ENCODE data around the gene IQGAP1. TPM values are rescaled to one million over a fixed set of nuclear protein-coding genes. Genes with fewer than 3 reads are reported as not detected.

IQGAP1 gene
- total RNA-seq, 1 experiment from 2014 or later = 72.4 TPM

DNA sequence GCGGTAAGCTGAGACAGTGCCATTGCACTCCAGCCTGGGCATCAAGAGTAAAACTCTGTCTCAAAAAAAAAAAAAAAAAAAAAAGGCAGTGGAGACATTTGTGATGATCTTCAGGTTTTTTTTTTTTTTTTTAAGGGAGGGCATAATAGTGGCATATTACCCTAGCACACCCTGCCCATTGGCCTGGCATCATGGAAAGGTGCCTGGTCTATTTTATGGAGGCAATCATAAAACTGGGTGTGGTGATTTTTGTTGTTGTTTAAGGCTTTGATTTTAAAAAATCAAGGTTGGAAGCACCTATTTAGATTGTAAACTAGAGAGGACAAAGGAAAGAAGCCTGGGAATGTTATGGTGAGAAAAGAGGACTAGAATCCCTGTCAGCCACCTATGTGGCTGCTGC, 6.0 kb downstream of the IQGAP1 start:
- Histone ChIP-seq H3K79me2 (ENCODE audit: insufficient read depth, low read length) (peaks cover 14% of the 10 kb centered on the region; the same call in 1 of the 2 replicates), H4K5ac (ENCODE audit: insufficient read length, low read depth, low read length) (no peak overlapping the region), H3K9ac (ENCODE audit: extremely low read depth, insufficient read length, low read length) (no peak overlapping the region), H2BK20ac (ENCODE audit: low read depth, low read length, poor library complexity, severe bottlenecking) (no peak overlapping the region), H3K27ac (ENCODE audit: insufficient read length, low read depth, low read length) (peak overlapping the region; percentile 29), H2BK5ac (ENCODE audit: insufficient read length, low read length) (no peak overlapping the region), H2BK12ac (ENCODE audit: insufficient read length, low read depth, low read length) (peak overlapping the region; percentile 85), H3K23me2 (ENCODE audit: insufficient read length, low read depth, low read length, poor library complexity, severe bottlenecking) (peaks cover under 1% of the 10 kb centered on the region), H3K23ac (ENCODE audit: insufficient read length, low read depth, low read length) (no peak overlapping the region), H4K8ac (replicated peaks; ENCODE audit: insufficient read length, low read depth, low read length) (no peak overlapping the region), H3K4ac (ENCODE audit: low read depth, low read length) (no peak overlapping the region), H3K9me3 (ENCODE audit: control insufficient read depth, low read depth, low read length) (no peaks in the 10 kb centered on the region), H3K4me1 (ENCODE audit: insufficient read depth, low read length) (peaks cover 9% of the 10 kb centered on the region; the same call in 1 of the 2 replicates), H4K91ac (ENCODE audit: insufficient read length, low read depth, low read length) (no peak overlapping the region), H3K18ac (ENCODE audit: insufficient read length, low read depth, low read length) (peak overlapping the region; percentile 2), H2AK5ac (ENCODE audit: insufficient read length, low read length) (no peak overlapping the region), H2BK120ac (ENCODE audit: low read depth, low read length, poor library complexity, severe bottlenecking) (no peak overlapping the region), H2AFZ (ENCODE audit: low read length) (no peak overlapping the region), H3K27me3 (ENCODE audit: insufficient read depth, low read length) (no peaks in the 10 kb centered on the region), H3K4me2 (ENCODE audit: insufficient read depth, insufficient read length, low read length) (peak overlapping the region; percentile 8), H3K14ac (ENCODE audit: insufficient read depth, low read length) (no peak overlapping the region), H3K79me1 (ENCODE audit: insufficient read depth, low read depth, low read length, poor library complexity, severe bottlenecking) (no peaks in the 10 kb centered on the region), H3K56ac (ENCODE audit: insufficient read length, low read depth, low read length) (no peak overlapping the region), H3T11ph (ENCODE audit: low read length) (no peak overlapping the region), H4K20me1 (ENCODE audit: control insufficient read depth, insufficient read depth, insufficient read length) (no peaks in the 10 kb centered on the region), H2BK15ac (ENCODE audit: low read depth, low read length) (no peak overlapping the region)
- TF ChIP-seq, protein P1, sequence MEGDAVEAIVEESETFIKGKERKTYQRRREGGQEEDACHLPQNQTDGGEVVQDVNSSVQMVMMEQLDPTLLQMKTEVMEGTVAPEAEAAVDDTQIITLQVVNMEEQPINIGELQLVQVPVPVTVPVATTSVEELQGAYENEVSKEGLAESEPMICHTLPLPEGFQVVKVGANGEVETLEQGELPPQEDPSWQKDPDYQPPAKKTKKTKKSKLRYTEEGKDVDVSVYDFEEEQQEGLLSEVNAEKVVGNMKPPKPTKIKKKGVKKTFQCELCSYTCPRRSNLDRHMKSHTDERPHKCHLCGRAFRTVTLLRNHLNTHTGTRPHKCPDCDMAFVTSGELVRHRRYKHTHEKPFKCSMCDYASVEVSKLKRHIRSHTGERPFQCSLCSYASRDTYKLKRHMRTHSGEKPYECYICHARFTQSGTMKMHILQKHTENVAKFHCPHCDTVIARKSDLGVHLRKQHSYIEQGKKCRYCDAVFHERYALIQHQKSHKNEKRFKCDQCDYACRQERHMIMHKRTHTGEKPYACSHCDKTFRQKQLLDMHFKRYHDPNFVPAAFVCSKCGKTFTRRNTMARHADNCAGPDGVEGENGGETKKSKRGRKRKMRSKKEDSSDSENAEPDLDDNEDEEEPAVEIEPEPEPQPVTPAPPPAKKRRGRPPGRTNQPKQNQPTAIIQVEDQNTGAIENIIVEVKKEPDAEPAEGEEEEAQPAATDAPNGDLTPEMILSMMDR (conservative IDR thresholded peaks at IDR 0.05) = no peak
- no CpG with 5 or more reads among the region's 1 CpG for WGBS (ENCODE audit: extremely low coverage, insufficient read length, low lambda C conversion rate)
- peak overlapping the region; percentile 54 to 68 (median 65); a peak in 5 of 7 replicates for H3K27ac Mint-ChIP-seq
- no peak overlapping the region for H3K4me3 Mint-ChIP-seq
- H3K4me1 Mint-ChIP-seq = peaks cover 64 to 66% of the 10 kb centered on the region in 2 experiments
- H3K36me3 Mint-ChIP-seq (ENCODE audit: insufficient read depth in 1 of 3, low read depth in 3 of 3) = peaks cover 4 to 20% (median 12%) of the 10 kb centered on the region in 3 experiments; a peak in 5 of 7 replicates
- H3K27me3 Mint-ChIP-seq (ENCODE audit: low read depth) = no peaks in the 10 kb centered on the region
- no peaks in the 10 kb centered on the region for H3K9me3 Mint-ChIP-seq
- no peak for DNase-seq

Measured in H9 (cell line).